ENCODE data around the gene PEAK3. TPM values are rescaled to one million over a fixed set of nuclear protein-coding genes. Genes with fewer than 3 reads are reported as not detected.

PEAK3 gene
- total and polyA plus RNA-seq, 2 donors (not counting 1 experiment from before 2014, with no cell fraction given) = not detected

DNA sequence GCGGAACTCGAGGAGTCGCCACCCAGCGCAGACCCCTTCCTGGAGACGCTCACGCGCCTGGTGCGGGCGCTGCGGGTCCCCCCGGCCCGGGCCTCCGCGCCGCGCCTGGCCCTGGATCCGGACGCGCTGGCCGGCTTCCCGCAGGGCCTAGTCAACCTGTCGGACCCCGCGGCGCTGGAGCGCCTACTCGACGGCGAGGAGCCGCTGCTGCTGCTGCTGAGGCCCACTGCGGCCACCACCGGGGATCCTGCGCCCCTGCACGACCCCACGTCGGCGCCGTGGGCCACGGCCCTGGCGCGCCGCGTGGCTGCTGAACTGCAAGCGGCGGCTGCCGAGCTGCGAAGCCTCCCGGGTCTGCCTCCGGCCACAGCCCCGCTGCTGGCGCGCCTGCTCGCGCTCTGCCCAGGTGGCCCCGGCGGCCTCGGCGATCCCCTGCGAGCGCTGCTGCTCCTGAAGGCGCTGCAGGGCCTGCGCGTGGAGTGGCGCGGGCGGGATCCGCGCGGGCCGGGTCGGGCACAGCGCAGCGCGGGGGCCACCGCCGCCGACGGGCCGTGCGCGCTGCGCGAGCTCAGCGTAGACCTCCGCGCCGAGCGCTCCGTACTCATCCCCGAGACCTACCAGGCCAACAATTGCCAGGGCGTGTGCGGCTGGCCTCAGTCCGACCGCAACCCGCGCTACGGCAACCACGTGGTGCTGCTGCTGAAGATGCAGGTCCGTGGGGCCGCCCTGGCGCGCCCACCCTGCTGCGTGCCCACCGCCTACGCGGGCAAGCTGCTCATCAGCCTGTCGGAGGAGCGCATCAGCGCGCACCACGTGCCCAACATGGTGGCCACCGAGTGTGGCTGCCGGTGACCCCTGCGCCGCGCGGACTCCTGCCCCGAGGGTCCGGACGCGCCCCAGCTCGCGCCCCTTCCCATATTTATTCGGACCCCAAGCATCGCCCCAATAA is 30.6 kb downstream of the PEAK3 start:
- Histone ChIP-seq H2AFZ (ENCODE audit: low read length) (no peak overlapping the region), H4K20me1 (ENCODE audit: control insufficient read depth, extremely low read depth, insufficient read depth, low read length) (no peaks in the 10 kb centered on the region), H3K36me3 (ENCODE audit: control insufficient read depth, insufficient read depth, low read length) (peaks cover 15% of the 10 kb centered on the region), H3K27ac (ENCODE audit: insufficient read depth, low read length) (no peak overlapping the region), H3K4me2 (ENCODE audit: extremely low read depth, insufficient read depth, low read length) (no peak overlapping the region), H3K9ac (ENCODE audit: insufficient read depth, low read length) (no peak overlapping the region), H3K9me3 (ENCODE audit: control insufficient read depth, insufficient read depth, low read depth, low read length) (no peaks in the 10 kb centered on the region), H3K27me3 (ENCODE audit: control insufficient read depth, insufficient read depth, low read length) (peaks cover 38% of the 10 kb centered on the region), H3K4me1 (ENCODE audit: control insufficient read depth, extremely low read depth, insufficient read depth, low read length) (peaks cover 7% of the 10 kb centered on the region), H3K4me3 (replicated peaks in 1 of 4; ENCODE audit: control extremely low read depth in 1 of 4, insufficient read depth in 1 of 4, low read depth in 3 of 4, low read length in 4 of 4) (no peak overlapping the region), H3K79me2 (ENCODE audit: control insufficient read depth, insufficient read depth, low read length) (no peaks in the 10 kb centered on the region)
- DNase-seq (ENCODE audit: low read depth in 2 of 2) = peak in 1 of 2 donors; percentile 25
- no peak for TF ChIP-seq CTCF (conservative IDR thresholded peaks at IDR 0.05 in 1 of 2, IDR thresholded peaks at IDR 0.05 in 1 of 2; ENCODE audit: low read depth in 1 of 2, low read length in 2 of 2)
- TF ChIP-seq EZH2 (IDR thresholded peaks at IDR 0.05; ENCODE audit: low read length, missing control alignments) = peak; percentile 47

- peaks cover 16% of the 10 kb centered on the region for H3K36me3 ChIP-seq (ENCODE audit: control insufficient read depth, insufficient read depth, low read length)
- H3K9me3 ChIP-seq (ENCODE audit: control insufficient read depth, insufficient read depth, low read depth, low read length) = no peaks in the 10 kb centered on the region
- no peak overlapping the region for H3K4me3 ChIP-seq (replicated peaks in 1 of 4; ENCODE audit: control extremely low read depth in 1 of 4, insufficient read depth in 1 of 4, low read depth in 3 of 4, low read length in 4 of 4)
- H4K20me1 ChIP-seq (ENCODE audit: control insufficient read depth, extremely low read depth, insufficient read depth, low read length) = no peaks in the 10 kb centered on the region
- no peaks in the 10 kb centered on the region for H3K79me2 ChIP-seq (ENCODE audit: control insufficient read depth, insufficient read depth, low read length)
- H3K4me1 ChIP-seq (ENCODE audit: control insufficient read depth, extremely low read depth, insufficient read depth, low read length) = peaks cover 7% of the 10 kb centered on the region
- H3K4me2 ChIP-seq (ENCODE audit: extremely low read depth, insufficient read depth, low read length) = no peak overlapping the region
- H3K27ac ChIP-seq (ENCODE audit: insufficient read depth, low read length) = no peak overlapping the region
- TF ChIP-seq CTCF (conservative IDR thresholded peaks at IDR 0.05 in 1 of 2, IDR thresholded peaks at IDR 0.05 in 1 of 2; ENCODE audit: low read depth in 1 of 2, low read length in 2 of 2) = no peak
- TF ChIP-seq EZH2 (IDR thresholded peaks at IDR 0.05; ENCODE audit: low read length, missing control alignments) = peak; percentile 81
- no peak overlapping the region for H3K9ac ChIP-seq (ENCODE audit: insufficient read depth, low read length)
- H2AFZ ChIP-seq (ENCODE audit: low read length) = no peak overlapping the region
- H3K27me3 ChIP-seq (ENCODE audit: control insufficient read depth, insufficient read depth, low read length) = peaks cover 38% of the 10 kb centered on the region
- no peak for DNase-seq (ENCODE audit: low read depth in 2 of 2)
These were observed 31.2 kb downstream of the PEAK3 start for GRCh38 chr19:2250766-2251105.

- H3K4me2 ChIP-seq (ENCODE audit: extremely low read depth, insufficient read depth, low read length) = no peak overlapping the region
- no peak overlapping the region for H3K27ac ChIP-seq (ENCODE audit: insufficient read depth, low read length)
- H3K9ac ChIP-seq (ENCODE audit: insufficient read depth, low read length) = no peak overlapping the region
- H4K20me1 ChIP-seq (ENCODE audit: control insufficient read depth, extremely low read depth, insufficient read depth, low read length) = no peaks in the 10 kb centered on the region
- H3K36me3 ChIP-seq (ENCODE audit: control insufficient read depth, insufficient read depth, low read length) = peaks cover 20% of the 10 kb centered on the region
- peaks cover 38% of the 10 kb centered on the region for H3K27me3 ChIP-seq (ENCODE audit: control insufficient read depth, insufficient read depth, low read length)
- DNase-seq (ENCODE audit: low read depth in 2 of 2) = no peak
- no peaks in the 10 kb centered on the region for H3K79me2 ChIP-seq (ENCODE audit: control insufficient read depth, insufficient read depth, low read length)
- H3K4me3 ChIP-seq (replicated peaks in 1 of 4; ENCODE audit: control extremely low read depth in 1 of 4, insufficient read depth in 1 of 4, low read depth in 3 of 4, low read length in 4 of 4) = no peak overlapping the region
- H3K4me1 ChIP-seq (ENCODE audit: control insufficient read depth, extremely low read depth, insufficient read depth, low read length) = peaks cover 7% of the 10 kb centered on the region
- no peak overlapping the region for H2AFZ ChIP-seq (ENCODE audit: low read length)
- H3K9me3 ChIP-seq (ENCODE audit: control insufficient read depth, insufficient read depth, low read depth, low read length) = no peaks in the 10 kb centered on the region
- peak; percentile 35 for TF ChIP-seq EZH2 (IDR thresholded peaks at IDR 0.05; ENCODE audit: low read length, missing control alignments)
- no peak for TF ChIP-seq CTCF (conservative IDR thresholded peaks at IDR 0.05 in 1 of 2, IDR thresholded peaks at IDR 0.05 in 1 of 2; ENCODE audit: low read depth in 1 of 2, low read length in 2 of 2)
These were observed 31.9 kb downstream of the PEAK3 start for GRCh38 chr19:2249880-2250765.
